ENCODE data around the gene L1CAM.

The L1CAM gene, protein sequence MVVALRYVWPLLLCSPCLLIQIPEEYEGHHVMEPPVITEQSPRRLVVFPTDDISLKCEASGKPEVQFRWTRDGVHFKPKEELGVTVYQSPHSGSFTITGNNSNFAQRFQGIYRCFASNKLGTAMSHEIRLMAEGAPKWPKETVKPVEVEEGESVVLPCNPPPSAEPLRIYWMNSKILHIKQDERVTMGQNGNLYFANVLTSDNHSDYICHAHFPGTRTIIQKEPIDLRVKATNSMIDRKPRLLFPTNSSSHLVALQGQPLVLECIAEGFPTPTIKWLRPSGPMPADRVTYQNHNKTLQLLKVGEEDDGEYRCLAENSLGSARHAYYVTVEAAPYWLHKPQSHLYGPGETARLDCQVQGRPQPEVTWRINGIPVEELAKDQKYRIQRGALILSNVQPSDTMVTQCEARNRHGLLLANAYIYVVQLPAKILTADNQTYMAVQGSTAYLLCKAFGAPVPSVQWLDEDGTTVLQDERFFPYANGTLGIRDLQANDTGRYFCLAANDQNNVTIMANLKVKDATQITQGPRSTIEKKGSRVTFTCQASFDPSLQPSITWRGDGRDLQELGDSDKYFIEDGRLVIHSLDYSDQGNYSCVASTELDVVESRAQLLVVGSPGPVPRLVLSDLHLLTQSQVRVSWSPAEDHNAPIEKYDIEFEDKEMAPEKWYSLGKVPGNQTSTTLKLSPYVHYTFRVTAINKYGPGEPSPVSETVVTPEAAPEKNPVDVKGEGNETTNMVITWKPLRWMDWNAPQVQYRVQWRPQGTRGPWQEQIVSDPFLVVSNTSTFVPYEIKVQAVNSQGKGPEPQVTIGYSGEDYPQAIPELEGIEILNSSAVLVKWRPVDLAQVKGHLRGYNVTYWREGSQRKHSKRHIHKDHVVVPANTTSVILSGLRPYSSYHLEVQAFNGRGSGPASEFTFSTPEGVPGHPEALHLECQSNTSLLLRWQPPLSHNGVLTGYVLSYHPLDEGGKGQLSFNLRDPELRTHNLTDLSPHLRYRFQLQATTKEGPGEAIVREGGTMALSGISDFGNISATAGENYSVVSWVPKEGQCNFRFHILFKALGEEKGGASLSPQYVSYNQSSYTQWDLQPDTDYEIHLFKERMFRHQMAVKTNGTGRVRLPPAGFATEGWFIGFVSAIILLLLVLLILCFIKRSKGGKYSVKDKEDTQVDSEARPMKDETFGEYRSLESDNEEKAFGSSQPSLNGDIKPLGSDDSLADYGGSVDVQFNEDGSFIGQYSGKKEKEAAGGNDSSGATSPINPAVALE

DNA sequence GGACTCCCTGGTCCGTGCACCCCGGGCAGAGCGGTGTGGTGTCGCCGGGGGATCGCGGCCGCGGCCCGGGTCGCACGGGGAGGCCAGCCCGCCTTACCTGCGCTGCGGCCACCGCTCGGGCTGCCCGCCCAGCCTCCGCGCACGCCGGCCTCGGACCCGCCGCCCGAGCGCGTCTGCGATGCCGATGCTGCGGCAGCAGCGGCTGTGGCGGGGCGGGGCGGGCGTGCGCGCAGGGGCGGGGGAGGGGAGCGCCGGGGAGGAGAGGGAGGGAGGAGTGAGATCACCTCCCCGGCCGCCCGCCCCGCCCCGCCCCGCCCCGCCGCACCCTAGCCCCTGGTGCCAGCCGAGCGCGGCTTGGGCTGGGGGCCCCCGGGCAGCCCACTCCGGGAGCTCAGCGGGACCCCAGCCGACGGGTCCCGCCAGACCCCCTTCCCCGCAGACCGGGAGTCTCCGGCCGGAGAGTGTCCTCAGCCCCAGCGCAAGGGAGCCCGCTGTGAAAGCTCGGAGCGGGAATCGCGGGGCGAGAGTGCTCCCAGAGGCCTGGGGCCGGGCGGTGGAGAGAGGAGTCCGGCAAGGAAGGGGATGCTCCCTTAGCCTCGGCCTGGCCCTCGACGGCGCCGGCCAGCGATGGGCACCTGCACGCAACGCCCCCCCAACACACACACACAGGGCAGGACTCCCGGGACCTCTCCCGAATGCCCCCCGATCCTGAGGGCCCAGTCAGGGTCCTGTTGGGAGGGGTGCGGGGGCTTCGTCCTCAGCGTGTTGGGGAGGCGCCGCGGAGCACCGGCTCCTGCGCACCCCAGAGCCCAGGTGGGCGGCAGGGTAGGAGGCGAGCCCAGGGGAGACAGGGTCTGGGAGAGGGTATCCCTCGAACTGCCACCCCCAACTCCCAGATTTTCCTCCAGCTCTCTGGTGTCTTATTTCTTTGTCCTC lies at the start of gene L1CAM:
Gene L1CAM (minus strand): TSS at position 206 of the 936 bp plus-strand sequence. CDS start 10,337 bp downstream, outside the sequence.
- no peak for DNase-seq

DNA sequence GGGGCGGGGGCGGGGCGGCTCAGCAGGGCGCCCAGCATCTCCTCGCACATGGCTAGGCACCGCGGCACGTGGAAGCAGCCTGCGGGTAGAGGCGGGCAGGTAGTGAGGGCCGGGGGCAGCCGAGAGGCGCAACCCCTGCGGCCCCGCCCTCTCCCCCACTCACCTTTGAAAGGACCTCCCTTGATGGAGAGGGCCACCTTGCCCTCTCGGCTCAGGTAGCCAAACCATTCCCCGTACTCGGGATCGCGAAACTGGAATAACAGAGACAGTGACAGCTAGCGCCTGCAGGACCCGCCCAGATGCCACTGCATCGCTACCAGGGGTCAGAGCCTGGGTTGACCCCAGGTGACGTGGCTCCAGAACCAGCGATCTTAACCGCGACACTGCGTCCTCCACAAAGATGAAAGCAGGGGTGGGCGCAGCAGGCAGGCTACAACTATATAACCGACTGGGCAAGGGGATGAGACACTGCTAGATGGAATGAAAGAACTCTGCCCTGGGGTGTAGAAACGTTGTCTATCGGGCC lies 49.4 kb upstream of the L1CAM start:
- DNase-seq, result no peak

DNA sequence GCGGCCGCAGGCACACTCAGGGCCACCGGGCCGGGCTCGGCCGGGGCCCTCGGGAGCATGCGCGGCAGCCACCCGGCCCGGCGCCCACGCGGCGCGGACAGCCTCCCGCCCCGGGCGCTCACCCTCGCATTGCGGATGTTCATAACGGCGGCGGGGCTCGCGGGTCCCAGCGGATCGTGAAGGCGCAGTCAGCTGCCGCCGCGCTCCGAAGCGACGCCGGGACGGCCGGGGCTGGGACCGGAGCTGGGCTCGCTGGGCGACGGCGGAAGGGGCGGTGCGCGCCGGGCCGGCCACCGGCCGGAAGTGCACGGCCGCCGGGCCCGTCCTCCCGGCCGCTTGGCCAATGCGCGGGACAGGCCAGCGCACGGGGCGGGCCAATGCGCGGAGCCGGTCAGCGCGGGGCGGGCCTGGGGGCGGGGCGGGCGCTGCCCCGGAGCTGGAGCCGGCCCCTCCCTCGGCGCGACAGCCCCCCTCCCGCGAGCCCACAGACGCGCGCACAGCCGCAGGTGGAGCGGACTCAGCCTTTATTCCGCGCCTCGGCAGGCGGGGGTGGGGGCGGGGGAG lies 48.9 kb upstream of the L1CAM start, which contains the start of gene NAA10:
Gene NAA10 (minus strand): TSS at position 276 of the 564 bp plus-strand sequence. CDS start 133 bp downstream, at position 143.
- no peak for DNase-seq

DNA sequence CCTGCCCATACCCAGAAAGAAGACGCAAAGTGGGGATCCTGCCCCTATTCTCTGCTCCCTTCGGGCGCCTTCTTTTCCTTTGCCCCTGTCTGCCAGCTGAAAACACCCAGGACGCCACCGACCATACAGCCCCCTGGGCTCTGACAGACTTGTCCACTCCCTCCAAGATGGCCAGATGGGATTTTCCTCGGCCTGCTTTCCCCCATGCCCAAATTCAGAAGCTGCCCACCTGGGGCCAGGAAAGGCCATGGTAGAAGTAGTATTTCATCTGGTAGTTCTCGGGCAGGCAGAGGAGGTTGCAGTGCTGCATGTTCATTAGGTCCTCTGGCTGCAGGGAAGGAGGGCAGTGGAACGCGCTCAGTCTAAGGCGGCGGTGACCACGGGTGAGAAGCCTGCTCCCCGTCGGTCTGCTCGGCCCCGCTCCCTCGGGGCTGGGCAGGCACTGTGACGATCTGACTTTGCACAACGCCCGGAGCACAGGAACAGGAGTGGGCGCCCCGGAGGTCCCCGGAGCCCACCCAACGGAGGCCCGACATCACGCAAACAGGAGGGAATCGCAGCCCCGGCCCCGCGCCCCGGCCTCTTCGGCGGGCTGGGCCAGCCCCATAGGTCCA lies 48.3 kb upstream of the L1CAM start:
- DNase-seq, result no peak

DNA sequence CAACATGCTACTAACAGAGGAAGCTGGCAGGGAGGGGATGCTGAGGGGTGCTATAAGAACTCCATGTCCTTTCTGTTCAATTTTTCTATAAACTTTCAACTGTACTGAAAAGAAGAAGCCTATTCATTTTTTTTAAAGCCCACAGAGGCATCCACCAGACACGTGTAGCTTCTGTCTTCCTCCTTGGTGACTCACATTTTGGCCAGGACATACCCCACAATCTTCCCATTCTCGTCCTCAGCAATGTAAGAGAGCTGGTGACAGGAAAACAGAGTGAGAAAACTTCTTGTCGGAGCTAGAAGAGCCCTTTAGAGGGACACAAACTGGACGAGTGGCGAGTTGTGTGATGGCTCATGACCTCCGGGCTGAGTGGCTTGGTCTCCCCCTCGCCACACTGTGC lies 47.8 kb upstream of the L1CAM start:
- DNase-seq, result no peak

DNA sequence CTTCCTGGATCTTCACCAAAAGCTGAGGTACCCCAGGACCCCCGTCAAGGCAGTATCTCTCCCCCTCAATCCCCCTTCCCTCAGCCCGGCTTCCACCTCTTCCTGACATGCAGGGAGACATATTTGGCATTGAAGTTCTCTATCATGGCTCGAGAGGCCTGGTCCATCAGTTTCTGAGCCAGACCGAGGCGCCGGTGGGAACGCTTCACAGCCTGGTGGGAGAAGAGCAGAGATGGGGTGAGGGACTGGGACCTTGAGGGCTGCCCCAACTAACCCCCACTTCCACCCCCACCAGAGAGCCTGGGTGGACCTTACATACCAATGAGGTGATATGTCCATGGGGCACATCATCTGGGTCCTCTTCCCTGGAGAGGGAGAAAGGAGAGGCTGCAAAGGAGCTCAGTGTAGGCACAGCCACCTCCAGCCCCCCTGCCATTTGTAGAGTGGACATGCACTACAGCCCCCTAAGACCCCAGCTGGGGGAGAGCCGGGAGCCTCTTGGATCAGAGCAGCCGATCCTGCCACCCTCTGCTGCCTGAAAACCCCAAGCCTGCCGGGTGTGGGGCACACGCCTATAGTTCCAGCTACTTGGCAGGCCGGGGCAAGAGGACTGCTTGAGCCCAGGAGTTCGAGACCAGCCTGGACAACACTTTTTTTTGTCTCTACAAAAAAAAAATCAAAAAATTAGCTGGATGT lies 46.4 kb upstream of the L1CAM start:
- no peak for DNase-seq

DNA sequence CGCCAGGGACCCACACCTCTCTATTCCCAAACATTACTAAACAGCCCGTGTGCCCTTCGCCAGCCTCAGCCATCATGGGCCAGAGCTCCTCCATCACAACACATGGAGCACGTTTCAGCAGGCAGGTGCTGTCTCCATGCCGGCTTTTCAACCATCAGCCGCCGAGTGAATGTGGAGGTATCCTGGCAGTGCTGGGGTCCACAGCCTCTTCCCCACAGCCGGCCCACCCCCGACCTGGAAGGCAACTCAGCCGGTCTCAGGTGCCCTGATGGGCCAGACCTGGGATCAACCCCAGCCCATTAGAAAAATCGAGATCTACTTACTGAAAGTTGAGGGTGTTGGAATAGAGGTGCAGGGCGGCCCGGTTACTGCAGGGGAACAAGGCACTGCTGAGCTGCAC lies 45.8 kb upstream of the L1CAM start:
- DNase-seq, result no peak

DNA sequence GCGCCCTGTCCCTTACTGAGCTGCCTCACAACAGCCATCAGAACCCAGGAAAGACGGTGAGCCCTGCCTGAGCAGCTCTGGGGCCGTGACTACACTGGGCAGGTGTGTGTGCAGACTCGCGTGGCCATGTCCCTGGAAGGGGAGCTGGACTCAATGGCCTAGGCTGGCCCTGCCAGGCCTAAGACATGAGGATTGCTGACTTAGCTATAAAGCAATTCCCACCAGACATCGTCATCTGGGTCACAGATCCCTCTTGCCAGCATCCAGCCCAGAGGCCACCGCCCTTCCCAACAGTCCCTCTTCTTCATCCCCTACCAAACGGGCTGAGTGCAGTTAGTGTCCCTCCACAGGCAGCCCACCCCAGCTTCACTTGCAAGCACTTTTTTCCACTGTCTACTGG lies 45.2 kb upstream of the L1CAM start:
- no peak for DNase-seq

DNA sequence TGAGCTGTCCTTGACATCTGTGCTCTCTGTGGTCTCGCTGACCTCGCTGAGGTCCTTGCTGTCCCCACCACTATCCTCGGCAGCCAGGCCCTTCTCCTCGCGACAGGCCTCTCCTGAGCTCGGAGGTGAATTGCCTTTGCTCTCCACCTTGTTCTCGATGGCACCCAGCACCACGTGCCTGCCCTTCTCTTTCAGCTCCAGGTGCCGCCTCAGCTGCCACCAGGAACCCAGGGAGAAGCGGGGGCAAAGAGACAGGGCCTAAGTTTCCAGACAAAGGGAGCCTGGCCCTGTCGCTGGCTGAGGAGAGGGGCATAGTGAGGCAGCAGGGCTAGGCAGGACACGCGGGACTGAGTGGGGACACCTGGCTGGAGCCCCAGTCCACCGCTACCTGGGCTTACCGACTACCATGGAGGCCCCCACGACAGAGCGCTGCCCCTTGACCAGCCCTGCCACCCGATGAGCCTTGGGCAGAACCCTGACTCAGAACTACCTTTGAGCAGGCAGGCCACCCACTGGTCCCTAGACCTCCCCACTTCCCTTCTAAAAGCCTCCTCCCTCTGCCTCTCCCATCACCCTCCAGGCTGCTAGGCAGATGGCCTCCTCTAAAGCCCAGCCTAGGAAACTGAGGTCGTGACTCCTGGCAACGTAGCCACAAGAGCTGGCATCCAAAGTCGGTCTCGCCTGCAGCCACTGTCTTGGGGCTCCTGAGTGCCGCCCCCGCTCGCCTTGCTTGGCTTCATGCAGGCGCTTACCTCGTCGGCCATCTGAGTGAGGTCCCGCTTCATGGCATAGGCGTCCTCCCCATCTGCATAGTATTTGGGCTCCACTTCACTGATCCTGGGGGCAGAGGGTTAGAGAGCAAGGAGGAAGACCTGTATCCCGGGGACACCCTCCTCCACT lies 44.3 kb upstream of the L1CAM start:
- no peak for DNase-seq

DNA sequence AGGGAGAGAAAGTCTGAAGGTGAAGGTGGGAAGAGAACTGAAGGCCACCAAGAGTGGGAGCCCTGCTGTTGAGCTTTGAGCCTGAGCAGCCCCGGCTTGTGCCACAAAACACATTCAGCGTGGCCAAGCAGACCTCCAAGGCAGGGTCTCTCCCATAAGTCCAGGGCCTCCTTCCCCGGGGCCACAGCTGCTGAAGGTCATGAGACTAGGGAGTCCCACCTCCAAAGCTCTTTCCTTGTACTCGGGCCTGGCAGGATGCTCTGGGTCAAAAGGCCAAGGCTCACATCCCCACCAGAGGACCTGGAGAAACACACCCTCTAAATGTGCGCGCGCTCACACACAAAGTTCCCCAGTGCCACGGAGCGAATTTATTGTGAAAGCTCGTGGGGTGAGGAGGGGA lies 43.6 kb upstream of the L1CAM start:
- DNase-seq, result no peak

DNA sequence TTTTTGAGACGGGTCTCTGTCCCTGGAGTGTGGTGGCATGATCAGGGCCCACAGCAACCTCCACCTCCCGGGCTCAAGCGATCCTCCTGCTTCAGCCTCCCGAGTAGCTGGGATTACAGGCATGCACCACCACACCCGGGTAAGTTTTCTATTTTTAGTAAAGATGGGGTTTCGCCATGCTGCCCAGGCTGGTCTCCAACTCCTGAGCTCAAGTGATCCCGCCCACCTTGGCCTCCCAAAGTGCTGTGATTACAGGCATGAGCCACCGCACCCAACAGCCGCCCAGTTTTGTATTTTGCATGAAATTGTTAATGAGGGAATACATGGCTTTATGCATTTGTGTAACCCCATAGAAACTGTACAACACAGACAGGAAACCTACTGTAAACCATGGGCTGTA lies 42.9 kb upstream of the L1CAM start:
- DNase-seq, result no peak

DNA sequence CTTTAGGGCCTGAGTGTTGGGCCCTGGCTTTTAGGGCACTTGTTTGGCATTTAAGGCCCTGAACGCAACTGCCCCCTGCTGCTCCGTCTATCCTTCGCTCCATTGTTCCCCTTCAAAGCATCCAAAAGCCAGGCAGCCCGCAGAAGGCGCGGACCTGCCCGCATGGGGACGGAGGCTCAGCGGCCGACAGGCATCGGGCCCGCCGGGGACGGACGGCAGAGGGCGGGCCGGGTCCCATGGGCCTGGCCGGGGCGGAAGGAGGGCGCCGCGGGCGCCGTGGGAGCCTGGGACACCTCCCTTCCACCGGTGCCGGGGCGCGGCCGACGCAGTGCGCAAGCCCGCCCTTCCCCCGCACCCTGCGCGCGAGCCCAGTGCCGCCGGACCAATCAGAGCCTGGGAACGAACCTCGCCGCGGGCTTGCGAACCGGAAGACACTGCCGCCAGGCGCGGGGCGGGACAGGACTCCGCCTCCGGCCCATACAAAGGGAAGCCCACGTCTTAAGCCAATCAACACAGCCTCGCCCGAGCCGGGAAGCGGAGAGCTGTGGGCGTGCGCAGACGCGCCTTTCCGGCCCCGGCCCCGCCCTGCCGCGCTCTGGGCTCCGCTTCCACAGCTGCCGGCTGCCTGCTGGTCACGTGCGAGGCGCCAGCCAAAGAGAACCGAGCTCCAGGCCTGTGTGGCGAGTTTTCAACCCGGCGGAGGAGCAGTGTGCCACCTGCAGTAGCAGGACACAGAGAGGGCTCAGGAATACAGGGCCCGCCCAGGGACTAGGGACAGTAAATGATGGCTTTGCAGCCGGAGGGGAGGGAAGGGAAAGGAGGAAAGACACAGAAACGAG lies 42.2 kb upstream of the L1CAM start:
- DNase-seq, result peak; percentile 89

DNA sequence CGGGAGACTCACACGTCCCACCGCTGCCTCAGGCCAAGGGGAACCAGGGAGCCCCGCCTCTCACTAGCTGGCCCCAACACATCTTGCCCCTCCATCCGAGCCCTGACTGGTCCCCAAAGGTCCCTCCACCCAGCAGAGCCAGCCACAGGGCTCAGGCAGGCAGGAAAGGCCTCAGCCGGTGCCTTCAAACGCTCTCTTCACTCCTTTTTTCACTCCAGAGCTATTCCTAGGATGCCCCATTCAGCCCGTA lies 41.6 kb upstream of the L1CAM start:
- no peak for DNase-seq

DNA sequence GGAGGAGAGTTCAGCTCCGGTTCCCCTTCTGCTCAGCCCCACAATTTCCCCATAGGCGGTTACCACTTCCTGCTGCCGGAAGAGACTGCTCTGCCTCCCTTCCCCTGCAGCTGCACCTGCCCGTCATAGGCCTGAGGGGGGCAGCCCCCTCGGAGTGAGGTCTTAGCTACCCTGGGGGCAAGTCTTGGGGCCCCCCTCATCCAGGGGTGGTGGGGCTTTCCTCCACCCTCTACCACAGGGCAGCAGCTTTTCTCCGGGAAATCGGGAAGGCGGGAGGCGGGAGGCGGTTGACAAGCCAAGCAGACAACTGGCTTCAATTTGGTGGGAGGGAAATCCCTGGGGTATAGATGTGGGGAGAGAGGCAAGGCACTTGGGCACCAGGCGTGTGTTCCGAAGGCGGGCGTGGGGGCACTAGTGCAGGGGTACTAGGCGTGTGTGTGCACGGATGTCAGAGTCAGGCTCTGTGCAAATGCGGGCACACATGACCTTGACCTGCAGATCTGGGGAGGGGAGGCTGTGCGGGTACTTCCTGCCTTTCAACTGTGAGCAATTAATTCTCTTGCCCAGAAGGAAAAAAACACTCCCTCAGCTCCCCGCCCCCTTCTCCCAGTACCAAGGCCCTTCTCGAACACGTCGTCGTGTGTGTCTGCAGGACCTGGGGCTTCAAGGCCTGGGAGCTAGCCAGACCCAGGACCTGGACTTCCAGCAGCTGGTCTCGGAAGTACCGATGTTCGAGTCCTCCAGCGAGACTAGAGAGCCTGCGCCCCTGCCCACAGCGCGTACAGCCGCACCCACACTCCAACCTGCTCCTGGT lies 41.1 kb upstream of the L1CAM start:
- DNase-seq, result peak; percentile 59

DNA sequence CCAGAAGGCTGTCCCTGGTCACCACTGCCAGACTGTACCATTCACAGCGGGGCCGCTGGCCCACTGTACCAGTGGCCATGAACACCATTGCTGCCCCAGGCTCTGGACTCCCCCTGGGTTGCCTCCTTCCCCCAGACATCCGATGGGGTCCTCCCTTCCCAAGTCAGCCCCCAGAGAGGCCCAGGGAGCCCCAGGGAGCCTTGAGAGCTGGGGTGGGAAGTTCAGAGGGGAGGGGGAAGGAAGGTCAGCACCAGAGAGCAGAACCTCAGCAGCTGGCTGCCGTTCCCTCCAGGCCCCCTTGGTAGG lies 40.5 kb upstream of the L1CAM start:
- no peak for DNase-seq

DNA sequence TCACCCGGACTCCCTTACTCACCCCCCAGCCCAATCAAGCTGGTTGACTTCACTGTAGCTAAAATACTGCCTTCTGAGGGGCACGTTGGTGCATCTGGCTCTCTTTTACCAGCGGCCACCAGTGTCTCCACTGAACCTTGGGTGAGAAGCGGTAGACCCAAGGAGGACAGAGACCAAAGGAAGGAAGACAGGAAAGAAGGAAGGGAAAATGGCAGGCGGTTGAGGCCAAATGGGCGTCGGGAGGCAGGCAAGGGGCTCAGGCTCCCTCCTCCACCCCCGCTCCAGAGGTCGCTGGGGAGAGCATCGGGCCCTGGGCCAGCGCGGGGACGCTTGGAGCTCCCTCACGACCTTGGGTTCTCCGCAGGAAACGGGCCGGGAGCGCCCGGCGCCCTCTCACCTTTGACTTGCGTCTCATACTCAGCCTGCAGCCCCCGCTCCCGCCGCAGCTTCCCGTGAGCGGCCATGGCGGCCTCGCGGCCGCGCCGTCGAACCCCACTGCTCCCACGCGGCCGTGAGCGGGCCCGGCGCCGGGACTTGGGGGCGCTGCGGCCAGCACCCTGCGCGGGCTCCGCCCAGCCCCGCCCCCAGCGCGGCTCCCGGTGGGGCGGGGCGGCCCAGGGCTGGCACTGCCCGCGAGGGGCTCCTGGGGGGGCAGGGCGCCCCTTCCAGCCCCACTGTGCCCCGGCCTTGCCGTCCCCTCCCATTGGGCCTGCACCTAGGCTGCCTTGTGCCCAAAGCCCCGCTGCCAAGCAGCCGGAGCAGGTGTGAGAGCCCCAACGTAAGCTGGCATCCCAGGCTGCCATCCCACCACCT lies 40.0 kb upstream of the L1CAM start, which contains the start of gene ARHGAP4:
Gene ARHGAP4 (minus strand): TSS at position 526 of the 813 bp plus-strand sequence. CDS start 62 bp downstream, at position 464.
- DNase-seq, result no peak

DNA sequence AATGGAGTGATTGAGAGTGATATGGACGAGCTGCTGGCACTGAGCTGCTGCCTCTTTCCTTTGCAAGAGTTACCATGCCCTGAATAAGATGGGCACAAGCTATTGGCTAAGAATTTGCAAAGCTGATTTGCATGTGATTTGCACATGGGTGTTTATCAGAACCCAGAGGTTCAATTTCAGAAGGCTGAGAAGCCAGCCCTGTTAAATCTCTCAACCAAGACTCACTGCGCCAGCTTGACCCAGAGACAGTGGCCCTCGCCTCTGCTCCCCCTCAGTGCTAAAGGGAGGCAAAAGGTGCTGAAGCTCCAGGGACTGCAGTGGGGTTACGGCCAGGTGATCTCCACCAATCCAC lies 39.4 kb upstream of the L1CAM start:
- no peak for DNase-seq

Measured in activated CD4-positive, alpha-beta T cell treated with anti-CD3 and anti-CD28 coated beads for 1 hour (primary cell).